GM12892 (cell line): Measurements from ENCODE around the gene GLCCI1.
A peak's percentile ranks its signal among the peaks of the same experiment; 100 is the strongest.

Experiments
- POLR2A ChIP-seq: IDR thresholded peaks from 2 replicates; pipeline ENCODE4 v1.6.1; 2011; ENCODE audit warnings: low read depth, low read length, control low read depth
- POLR2AphosphoS5 ChIP-seq: IDR thresholded peaks from 2 replicates; pipeline ENCODE4 v1.6.1; 2011; ENCODE audit warnings: low read depth, low read length, control low read depth
- TAF1 ChIP-seq: IDR thresholded peaks from 2 replicates; pipeline ENCODE4 v1.6.1; 2011; ENCODE audit warnings: low read depth, mild to moderate bottlenecking, control low read depth, low read length, borderline replicate concordance

GRCh38 chr7:7970531-7971307 lies 2.1 kb downstream of the GLCCI1 start:
- TF ChIP-seq POLR2A: peak; percentile 28; the same call in 1 of the 2 replicates
- no peak for TF ChIP-seq TAF1
- no peak; the same call in 1 of the 2 replicates for TF ChIP-seq POLR2AphosphoS5
